Ishikawa (cell line): ENCODE data around the gene RRP36.

Experiments
- CEBPB ChIP-seq: IDR thresholded peaks from 2 replicates; pipeline ENCODE4 v1.6.1; 2012
- CREB1 ChIP-seq: IDR thresholded peaks from 2 replicates; pipeline ENCODE4 v1.6.1; 2012; ENCODE audit warnings: low read depth
- EGR1 ChIP-seq: IDR thresholded peaks from 2 replicates; pipeline ENCODE4 v1.6.1; 2012
- EP300 ChIP-seq: IDR thresholded peaks from 2 replicates; pipeline ENCODE4 v1.6.1; 2012; ENCODE audit warnings: borderline replicate concordance
- FOXM1 ChIP-seq: IDR thresholded peaks from 2 replicates; pipeline ENCODE4 v1.6.1; 2012; ENCODE audit warnings: low read depth, borderline replicate concordance
- NFIC ChIP-seq: IDR thresholded peaks from 2 replicates; pipeline ENCODE4 v1.6.1; 2012
- RAD21 ChIP-seq: IDR thresholded peaks from 2 replicates; pipeline ENCODE4 v1.6.1; 2012; ENCODE audit warnings: low read depth
- TAF1 ChIP-seq: IDR thresholded peaks from 2 replicates; pipeline ENCODE4 v1.6.1; 2012; ENCODE audit warnings: low read depth, mild to moderate bottlenecking
- TCF12 ChIP-seq: IDR thresholded peaks from 2 replicates; pipeline ENCODE4 v1.6.1; 2012; ENCODE audit warnings: low read depth
- TEAD4 ChIP-seq: IDR thresholded peaks from 2 replicates; pipeline ENCODE4 v1.6.1; 2012
- YY1 ChIP-seq: IDR thresholded peaks from 2 replicates; pipeline ENCODE4 v1.6.1; 2012; ENCODE audit warnings: low read depth
- ZBTB7A ChIP-seq: IDR thresholded peaks from 2 replicates; pipeline ENCODE4 v1.6.1; 2012; ENCODE audit warnings: low read depth
- TF ChIP-seq, protein P1 (sequence below): IDR thresholded peaks from 2 replicates; pipeline ENCODE4 v1.6.1; 2012; ENCODE audit warnings: low read depth, mild to moderate bottlenecking
- TF ChIP-seq, protein P2 (sequence below): IDR thresholded peaks from 2 replicates; pipeline ENCODE4 v1.6.1; 2012
- TF ChIP-seq, protein P3 (sequence below): IDR thresholded peaks from 2 replicates; pipeline ENCODE4 v1.6.1; 2012

The RRP36 gene

DNA sequence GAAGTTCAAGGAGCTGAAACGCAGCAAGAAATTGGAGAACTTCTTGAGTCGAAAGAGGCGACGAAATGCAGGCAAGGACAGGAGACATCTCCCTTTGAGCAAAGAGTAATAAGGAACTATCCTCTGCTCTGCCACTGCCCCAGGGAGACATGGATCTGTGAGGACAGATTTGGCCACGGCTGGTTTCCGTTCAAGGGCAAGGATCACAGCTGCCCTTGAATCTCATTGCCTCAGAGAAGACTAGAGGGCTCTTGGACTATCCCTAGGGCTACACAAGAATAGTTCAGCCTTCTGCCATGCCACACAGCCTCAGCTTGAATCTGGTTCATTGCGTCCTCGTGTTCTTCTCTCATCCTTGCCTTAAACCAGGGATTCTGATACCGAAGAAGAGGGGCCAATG is 7.7 kb downstream of the RRP36 start:
- no peak for TF ChIP-seq YY1
- TF ChIP-seq, protein P1, sequence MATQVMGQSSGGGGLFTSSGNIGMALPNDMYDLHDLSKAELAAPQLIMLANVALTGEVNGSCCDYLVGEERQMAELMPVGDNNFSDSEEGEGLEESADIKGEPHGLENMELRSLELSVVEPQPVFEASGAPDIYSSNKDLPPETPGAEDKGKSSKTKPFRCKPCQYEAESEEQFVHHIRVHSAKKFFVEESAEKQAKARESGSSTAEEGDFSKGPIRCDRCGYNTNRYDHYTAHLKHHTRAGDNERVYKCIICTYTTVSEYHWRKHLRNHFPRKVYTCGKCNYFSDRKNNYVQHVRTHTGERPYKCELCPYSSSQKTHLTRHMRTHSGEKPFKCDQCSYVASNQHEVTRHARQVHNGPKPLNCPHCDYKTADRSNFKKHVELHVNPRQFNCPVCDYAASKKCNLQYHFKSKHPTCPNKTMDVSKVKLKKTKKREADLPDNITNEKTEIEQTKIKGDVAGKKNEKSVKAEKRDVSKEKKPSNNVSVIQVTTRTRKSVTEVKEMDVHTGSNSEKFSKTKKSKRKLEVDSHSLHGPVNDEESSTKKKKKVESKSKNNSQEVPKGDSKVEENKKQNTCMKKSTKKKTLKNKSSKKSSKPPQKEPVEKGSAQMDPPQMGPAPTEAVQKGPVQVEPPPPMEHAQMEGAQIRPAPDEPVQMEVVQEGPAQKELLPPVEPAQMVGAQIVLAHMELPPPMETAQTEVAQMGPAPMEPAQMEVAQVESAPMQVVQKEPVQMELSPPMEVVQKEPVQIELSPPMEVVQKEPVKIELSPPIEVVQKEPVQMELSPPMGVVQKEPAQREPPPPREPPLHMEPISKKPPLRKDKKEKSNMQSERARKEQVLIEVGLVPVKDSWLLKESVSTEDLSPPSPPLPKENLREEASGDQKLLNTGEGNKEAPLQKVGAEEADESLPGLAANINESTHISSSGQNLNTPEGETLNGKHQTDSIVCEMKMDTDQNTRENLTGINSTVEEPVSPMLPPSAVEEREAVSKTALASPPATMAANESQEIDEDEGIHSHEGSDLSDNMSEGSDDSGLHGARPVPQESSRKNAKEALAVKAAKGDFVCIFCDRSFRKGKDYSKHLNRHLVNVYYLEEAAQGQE, result no peak
- TF ChIP-seq RAD21, result no peak
- no peak for TF ChIP-seq EGR1
- no peak for TF ChIP-seq EP300
- TF ChIP-seq TEAD4, result no peak
- TF ChIP-seq CEBPB, result no peak
- TF ChIP-seq NFIC, result no peak
- TF ChIP-seq TAF1, result no peak
- TF ChIP-seq FOXM1, result no peak
- TF ChIP-seq, protein P2, sequence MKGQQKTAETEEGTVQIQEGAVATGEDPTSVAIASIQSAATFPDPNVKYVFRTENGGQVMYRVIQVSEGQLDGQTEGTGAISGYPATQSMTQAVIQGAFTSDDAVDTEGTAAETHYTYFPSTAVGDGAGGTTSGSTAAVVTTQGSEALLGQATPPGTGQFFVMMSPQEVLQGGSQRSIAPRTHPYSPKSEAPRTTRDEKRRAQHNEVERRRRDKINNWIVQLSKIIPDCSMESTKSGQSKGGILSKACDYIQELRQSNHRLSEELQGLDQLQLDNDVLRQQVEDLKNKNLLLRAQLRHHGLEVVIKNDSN, result no peak
- no peak for TF ChIP-seq ZBTB7A

DNA sequence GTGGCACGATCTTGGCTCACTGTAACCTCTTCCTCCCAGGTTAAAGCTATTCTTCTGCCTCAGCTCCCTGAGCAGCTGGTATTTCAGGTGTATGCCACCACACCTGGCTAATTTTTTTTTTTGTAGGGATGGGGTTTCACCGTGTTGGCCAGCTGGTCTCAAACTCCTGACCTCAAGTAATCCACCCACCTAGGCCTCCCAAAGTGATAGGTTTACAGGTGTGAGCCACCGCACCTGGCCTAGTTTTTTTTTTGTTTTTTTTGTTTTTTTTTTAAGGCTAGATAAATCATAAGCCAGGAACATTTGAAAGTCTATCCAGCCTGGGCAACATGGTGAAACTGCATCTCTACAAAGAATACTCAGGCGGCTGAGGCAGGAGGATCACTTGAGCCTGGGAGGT is 10.9 kb downstream of the RRP36 start:
- TF ChIP-seq CREB1, result no peak
- no peak for TF ChIP-seq RAD21
- TF ChIP-seq, protein P3, sequence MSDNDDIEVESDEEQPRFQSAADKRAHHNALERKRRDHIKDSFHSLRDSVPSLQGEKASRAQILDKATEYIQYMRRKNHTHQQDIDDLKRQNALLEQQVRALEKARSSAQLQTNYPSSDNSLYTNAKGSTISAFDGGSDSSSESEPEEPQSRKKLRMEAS, result no peak
- no peak for TF ChIP-seq YY1
- TF ChIP-seq EP300, result no peak
- TF ChIP-seq, protein P2, result no peak
- TF ChIP-seq, protein P1, result no peak
- TF ChIP-seq TCF12, result no peak
- TF ChIP-seq FOXM1, result no peak
- no peak for TF ChIP-seq ZBTB7A
- no peak for TF ChIP-seq TEAD4

DNA sequence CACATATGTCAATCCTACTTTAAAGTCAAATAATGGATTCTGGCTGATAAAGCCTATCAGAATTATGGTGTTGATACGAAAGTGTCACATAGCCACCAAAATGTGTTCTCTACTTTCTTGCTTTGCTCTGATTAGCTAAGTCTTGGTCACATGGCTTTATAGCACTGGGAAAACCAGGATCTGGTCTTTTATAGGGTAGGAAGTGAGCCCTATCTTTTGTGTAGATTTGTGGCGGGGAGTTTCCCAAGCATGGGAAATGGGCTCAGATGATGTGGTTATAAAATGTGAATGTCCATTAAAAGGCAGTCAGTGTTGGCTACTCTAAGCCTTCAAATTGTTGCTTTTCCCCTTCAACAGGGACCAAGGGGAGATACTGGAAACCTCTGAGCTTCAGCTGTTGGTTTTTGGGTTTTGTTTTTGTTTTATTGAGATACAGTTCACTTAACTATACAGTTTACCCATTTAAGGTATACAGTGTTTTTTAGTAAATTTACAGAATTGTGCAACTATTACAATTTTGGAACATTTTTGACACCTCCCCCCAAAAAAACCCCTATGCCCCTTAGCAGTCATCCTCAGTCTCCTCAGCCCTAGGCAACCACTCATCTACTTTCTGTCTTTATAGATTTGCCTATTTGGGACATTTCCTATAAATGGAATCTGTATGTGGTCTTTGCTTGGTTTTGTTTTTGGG is 12.2 kb downstream of the RRP36 start:
- TF ChIP-seq FOXM1 (no peak), EP300 (no peak), EGR1 (no peak), TCF12 (no peak), TAF1 (no peak), NFIC (no peak), RAD21 (no peak), ZBTB7A (no peak), YY1 (no peak)
- TF ChIP-seq, protein P2, result no peak
- TF ChIP-seq, protein P1, result no peak
- TF ChIP-seq, protein P3, result no peak

DNA sequence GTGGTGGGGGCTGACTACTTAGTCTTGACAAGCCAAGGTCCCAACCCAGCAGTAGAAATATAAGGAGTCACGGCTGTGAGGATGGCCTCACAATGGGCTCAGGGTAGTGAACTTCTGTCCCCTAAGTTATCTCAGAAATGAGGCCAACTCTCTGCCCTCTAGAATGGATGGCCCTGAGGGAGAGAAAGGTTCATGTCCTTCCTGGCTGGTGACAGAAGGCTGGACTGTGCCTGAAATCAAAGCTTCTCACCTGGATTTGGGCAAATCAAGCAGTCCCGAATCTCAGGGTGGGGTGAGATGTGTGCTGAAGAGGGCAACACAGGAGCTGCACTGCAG is 12.7 kb downstream of the RRP36 start:
- TF ChIP-seq TAF1 (no peak), CREB1 (no peak), ZBTB7A (no peak), TCF12 (no peak), NFIC (no peak), CEBPB (no peak), EGR1 (no peak), YY1 (no peak)
- TF ChIP-seq, protein P3, result no peak
- TF ChIP-seq, protein P1, result no peak
